Purkinje cell (primary cell): ENCODE measurements around the gene TRIM2. TPM values are rescaled to one million over a fixed set of nuclear protein-coding genes. Genes with fewer than 3 reads are reported as not detected.

Source experiments
- polyA plus RNA-seq: library from polyadenylated mRNA; unstranded; fragments of >200 nt; fragmentation: Nextera tagmentation; gene quantifications from 2 replicates; pipeline ENCODE4 v1.2.1, GENCODE V29; 2014

Gene TRIM2
- 184 and 195 TPM in 2 replicates for polyA plus RNA-seq

DNA sequence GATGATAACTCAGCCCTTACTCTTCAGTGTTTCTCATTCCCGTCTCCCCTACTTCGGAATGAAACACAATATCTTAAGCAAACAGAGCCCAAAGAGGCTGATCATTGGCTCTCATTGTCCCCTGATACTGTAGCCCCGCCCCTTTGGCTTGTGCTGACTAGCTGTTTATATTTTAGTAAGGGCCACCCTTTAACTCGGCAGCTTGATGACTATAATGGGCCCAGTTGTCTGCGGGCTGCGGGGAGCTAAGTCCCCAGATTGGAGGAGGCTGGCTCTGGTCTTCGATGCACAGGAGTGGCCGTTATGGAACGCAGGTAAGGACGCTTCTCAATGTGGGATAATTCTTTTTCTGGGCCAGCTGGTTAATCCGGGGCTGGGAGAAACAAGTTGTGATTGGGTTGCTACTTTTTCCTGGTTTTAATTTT lies at the start of gene TRIM2:
Gene TRIM2 (plus strand): TSS at position 197 of the 425 bp plus-strand sequence. CDS start 88 bp downstream, at position 285.

GRCh38 chr4:153344131-153345011 lies 140.1 kb downstream of the TRIM2 start, which contains the start of gene MND1:
Gene MND1 (plus strand): TSS chr4:153344688. CDS start chr4:153344738, 50 bp downstream.

Other genes starting within 250 kb of the TRIM2 start
- gene MND1, start 140.2 kb downstream of the TRIM2 start, polyA plus RNA-seq = not detected in 2 replicates